HG03159 (cell line): ENCODE data around the gene NFATC2.
"Not testable (repeated sequence)": the region's sequence is repeated elsewhere in the genome, so short reads cannot be mapped to it uniquely, and the experiment has no call there.

Source experiments
- ATAC-seq: cut with Tn5 transposase; IDR thresholded peaks from one replicate; pipeline ENCODE4 v1.9.1; 2021; ENCODE audit warnings: mild to moderate bottlenecking, moderate library complexity; ENCODE audit not compliant: unreplicated experiment

Gene NFATC2

GRCh38 chr20:51363813-51364212, 178.7 kb downstream of the NFATC2 start:
- no peak for ATAC-seq

GRCh38 chr20:51363378-51363777, 179.1 kb downstream of the NFATC2 start:
- no peak for ATAC-seq

- ATAC-seq = no peak
These were observed 180.3 kb downstream of the NFATC2 start for GRCh38 chr20:51362254-51362653.

GRCh38 chr20:51361258-51361657, 181.3 kb downstream of the NFATC2 start:
- no peak for ATAC-seq

- ATAC-seq = no peak
These were observed 181.9 kb downstream of the NFATC2 start for GRCh38 chr20:51360451-51361201.

- ATAC-seq = no peak
These were observed 182.6 kb downstream of the NFATC2 start for GRCh38 chr20:51359947-51360346.

- ATAC-seq = no peak
These were observed 183.1 kb downstream of the NFATC2 start for GRCh38 chr20:51359401-51359800.

- no peak for ATAC-seq
These were observed 184.3 kb downstream of the NFATC2 start for GRCh38 chr20:51358032-51358724.

GRCh38 chr20:51357543-51357942, 185.0 kb downstream of the NFATC2 start:
- ATAC-seq = no peak

- ATAC-seq = no peak
These were observed 185.6 kb downstream of the NFATC2 start for GRCh38 chr20:51356871-51357270.

- no peak for ATAC-seq
These were observed 187.7 kb downstream of the NFATC2 start for GRCh38 chr20:51354769-51355319.

GRCh38 chr20:51354191-51354768, 188.2 kb downstream of the NFATC2 start:
- ATAC-seq = no peak

GRCh38 chr20:51353491-51353890, 189.0 kb downstream of the NFATC2 start:
- no peak for ATAC-seq

- no peak for ATAC-seq
These were observed 189.7 kb downstream of the NFATC2 start for GRCh38 chr20:51352791-51353190.

GRCh38 chr20:51350941-51351631, 191.4 kb downstream of the NFATC2 start:
- no peak for ATAC-seq

- no peak for ATAC-seq
These were observed 193.6 kb downstream of the NFATC2 start for GRCh38 chr20:51348876-51349275.

GRCh38 chr20:51347831-51348230, 194.7 kb downstream of the NFATC2 start:
- no peak for ATAC-seq

- ATAC-seq = no peak
These were observed 195.6 kb downstream of the NFATC2 start for GRCh38 chr20:51346686-51347485.

- no peak for ATAC-seq
These were observed 196.9 kb downstream of the NFATC2 start for GRCh38 chr20:51345601-51346101.

- not testable (repeated sequence) for ATAC-seq
These were observed 198.7 kb downstream of the NFATC2 start for GRCh38 chr20:51343802-51344201.
